NCI-H1694 (cell line): ENCODE results near the gene CDAN1.

Experiments used
- DNase-seq: peaks from one replicate; lab custom pipeline; 2025; lab: John Stamatoyannopoulos, UW

The CDAN1 gene

GRCh38 chr15:42733027-42733426 is 3.9 kb downstream of the CDAN1 start:
- DNase-seq, result no peak

DNA sequence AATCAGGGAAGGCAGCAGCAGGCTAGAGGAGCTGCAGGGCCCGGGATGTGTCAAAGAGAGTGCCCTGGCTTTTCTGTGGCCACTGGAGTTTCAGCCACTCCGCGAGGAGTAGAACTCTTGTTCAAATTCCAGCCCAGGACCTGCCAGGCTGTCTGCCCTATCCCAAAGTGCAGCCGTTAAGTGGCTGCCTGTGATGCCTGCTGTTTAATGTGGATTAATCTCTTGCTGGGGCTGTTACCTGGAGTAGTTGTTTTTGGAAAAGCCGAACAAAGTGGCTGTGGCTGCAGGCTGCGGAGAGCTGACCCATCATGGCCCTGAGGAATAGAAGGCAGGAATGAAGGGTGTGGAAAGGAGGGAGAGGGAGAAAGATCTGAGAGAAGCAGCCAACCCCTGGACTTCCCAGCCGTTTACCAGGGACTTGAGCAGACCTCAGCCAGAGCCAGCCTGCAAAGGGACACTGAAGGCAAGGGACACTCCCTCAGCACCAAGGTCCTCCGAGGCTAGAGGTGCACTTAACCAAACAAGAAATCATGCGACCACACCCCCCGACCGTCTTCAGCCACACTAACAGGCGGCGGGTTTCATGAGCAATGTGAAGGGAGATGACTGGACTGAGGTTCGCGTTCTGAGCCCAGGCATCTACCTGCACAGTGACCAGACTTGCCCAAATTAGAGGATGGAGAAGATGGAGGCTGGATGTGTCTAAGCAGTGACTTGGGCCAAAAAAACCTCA is 4.7 kb downstream of the CDAN1 start:
- DNase-seq, result no peak

- DNase-seq, result no peak
Observed at GRCh38 chr15:42731461-42731860, 5.5 kb downstream of the CDAN1 start.

GRCh38 chr15:42730536-42730935 is 6.4 kb downstream of the CDAN1 start:
- DNase-seq, result no peak

DNA sequence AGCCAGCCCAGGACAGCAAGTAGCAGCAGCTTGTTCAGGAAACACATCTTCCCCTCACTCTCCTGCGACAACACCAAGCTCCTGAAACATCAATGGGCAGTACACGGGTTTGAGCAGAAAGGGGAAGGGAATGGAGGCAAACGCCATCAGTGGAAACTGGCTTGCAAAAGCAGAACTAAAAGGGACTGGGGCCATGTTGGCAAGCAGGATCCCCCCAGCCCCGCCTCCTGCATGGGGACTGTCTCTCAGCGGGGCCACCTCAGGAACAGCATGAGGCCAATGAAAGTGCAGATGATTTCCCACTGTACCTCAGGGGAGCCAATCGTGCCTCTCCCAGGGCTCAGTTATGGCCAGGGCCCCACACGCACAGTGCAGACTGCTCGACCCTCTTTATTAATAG is 6.8 kb downstream of the CDAN1 start:
- no peak for DNase-seq

DNA sequence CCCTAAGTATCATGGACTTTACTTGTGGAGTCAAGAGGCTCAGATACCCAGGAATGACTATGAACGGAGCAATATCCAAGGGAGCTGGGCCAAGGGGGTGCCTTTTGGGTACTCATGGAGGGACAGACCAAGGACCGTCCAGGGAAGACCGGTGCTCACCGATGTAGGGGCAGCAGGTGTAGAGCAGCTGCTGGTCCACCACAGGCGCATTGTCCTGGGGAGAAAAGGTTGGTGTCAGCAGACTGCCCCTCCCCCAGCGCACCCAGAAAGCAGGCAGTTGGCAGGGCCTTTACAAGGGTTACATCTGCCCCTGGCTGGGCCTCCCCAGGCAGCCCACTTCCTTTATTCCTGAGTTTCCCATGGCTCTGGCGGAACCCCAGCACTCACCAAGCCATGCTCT is 7.5 kb downstream of the CDAN1 start:
- DNase-seq, result no peak

DNA sequence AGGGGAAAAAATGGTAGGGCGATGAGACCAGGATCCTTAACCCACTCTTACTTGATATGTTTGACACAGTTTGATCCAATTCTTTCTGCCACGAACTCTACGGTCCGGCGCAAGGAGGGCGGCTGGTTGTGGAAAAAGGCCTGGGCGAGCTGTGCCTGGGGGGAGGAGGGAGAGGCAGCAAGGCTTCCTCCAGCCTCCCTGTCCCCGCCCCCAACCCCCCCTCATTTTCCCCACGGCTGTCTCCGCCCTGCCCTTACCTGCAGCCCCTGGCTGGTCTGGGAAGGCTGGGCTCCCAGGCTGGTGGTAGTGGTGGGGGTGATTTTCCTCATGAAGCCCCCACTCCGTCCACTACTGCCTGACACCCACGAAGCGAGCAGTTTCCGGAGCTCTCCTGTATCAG is 8.0 kb downstream of the CDAN1 start:
- no peak for DNase-seq

- no peak for DNase-seq
Observed at GRCh38 chr15:42728560-42728959, 8.4 kb downstream of the CDAN1 start.

DNA sequence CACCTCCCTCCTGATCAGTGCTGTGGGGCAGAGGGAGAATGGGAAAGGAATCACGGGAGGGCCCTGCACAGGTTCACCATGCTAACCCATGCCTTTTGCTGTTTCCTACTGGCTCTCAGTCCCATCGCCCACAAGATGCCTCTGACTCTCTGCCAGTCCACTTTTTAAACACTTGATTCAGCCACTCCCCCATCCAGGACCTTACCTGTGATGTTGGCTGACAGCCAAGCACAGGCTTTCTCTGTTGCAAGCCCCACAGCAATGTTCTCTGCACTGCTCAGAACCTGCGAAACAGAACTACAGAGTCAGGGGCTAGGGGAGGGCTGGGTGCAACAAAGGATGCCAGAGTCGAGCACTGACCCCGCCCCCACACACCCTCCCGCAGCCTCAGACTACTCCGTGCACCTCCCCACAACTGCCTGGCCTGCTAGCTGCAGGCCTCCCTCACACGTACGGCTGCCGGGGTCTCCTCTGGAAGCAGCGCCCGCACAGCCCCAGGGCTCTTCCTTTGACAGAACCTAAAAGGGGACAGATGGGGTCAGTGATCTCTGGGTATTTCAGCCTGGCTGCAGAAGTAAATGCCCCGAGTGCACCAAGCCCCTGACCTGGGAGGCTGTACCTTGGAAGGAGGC is 9.1 kb downstream of the CDAN1 start:
- no peak for DNase-seq

- no peak for DNase-seq
Observed at GRCh38 chr15:42726114-42726513, 10.8 kb downstream of the CDAN1 start.

- no peak for DNase-seq
Observed at GRCh38 chr15:42725331-42725903, 11.5 kb downstream of the CDAN1 start.

- DNase-seq, result no peak
Observed at GRCh38 chr15:42724276-42724675, 12.7 kb downstream of the CDAN1 start.

- DNase-seq, result no peak
Observed at GRCh38 chr15:42723068-42723467, 13.9 kb downstream of the CDAN1 start.

DNA sequence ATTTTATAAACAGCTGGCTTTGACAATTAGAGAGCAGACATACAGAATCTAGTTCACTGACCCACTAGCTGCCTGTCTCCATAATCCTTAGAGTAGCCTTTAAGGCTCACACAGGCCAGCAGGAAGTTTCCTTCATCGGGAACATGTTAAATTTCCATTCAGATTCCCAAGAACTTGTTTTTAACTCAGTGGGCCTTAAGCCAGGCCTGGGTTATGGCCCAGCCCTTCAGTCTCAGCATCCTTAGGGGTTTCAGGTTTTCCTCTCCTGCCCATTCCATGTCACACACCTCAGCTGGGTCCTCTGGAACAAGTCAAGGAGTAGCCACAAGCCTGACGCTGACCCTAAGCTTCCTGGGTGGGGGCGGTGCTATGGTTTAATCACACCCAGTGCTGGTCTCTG is 15.0 kb downstream of the CDAN1 start:
- no peak for DNase-seq

GRCh38 chr15:42721016-42721415 is 15.9 kb downstream of the CDAN1 start:
- DNase-seq, result no peak

GRCh38 chr15:42720071-42720470 is 16.9 kb downstream of the CDAN1 start:
- DNase-seq, result no peak

DNA sequence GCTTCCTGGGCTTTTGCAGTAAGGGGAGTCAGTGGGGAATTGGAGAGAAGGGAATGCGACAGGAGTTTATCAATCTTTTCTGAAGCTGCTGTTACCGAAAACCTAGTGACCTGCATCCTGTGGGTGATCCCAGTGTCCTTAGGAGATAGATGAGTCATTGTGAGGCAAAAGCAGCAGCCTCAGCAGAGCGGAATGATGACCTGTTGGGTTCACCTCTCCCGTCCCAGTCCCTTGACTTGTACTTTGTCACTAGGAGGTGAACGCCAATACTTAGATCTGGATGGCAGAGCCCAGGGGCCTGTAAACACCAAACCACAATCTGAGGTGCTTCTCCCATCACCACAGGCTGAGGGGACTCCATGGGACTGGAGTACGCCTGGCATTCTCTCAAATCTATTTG is 17.9 kb downstream of the CDAN1 start:
- DNase-seq, result no peak

DNA sequence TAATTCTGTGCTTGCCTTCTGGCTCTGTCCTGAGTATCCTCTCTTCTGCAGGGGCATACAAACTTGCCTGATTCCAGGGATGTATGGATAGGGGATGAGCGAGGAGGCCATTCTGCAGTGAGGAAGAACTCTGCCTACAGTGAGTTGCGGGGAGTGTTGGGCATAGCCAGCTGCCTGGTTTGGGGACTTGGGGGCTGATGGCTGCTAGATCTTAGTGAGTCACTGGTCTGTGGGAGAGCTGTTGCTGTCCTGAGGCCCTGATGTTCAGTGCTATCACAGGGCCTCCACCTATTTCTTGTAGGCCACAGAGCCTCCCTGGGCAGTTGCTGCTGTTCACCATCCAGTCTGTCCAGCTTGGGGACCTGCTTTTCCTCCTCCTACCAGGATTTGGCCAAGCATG is 20.3 kb downstream of the CDAN1 start:
- DNase-seq, result no peak

GRCh38 chr15:42716125-42716524 is 20.8 kb downstream of the CDAN1 start:
- no peak for DNase-seq

DNA sequence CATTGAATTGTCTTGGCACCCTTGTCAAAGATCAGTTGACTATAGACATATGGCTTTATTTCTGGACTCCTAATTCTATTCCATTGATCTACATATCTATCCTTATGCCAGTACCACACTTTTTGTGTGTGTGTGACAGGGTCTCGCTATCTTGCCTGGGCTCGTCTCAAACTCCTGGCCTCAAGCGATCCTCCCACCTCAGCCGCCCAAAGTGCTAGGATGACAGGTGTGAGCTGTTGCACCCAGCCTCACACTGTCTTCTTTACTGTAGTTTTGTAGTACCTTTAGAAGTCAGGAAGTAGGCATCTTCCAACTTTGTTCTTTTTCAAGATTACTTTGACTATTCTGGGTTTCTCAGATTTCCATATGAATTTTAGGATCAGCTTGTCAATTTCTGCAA is 24.3 kb downstream of the CDAN1 start:
- no peak for DNase-seq

GRCh38 chr15:42711746-42712145 is 25.2 kb downstream of the CDAN1 start:
- DNase-seq, result no peak

- no peak for DNase-seq
Observed at GRCh38 chr15:42710662-42711061, 26.3 kb downstream of the CDAN1 start.

DNA sequence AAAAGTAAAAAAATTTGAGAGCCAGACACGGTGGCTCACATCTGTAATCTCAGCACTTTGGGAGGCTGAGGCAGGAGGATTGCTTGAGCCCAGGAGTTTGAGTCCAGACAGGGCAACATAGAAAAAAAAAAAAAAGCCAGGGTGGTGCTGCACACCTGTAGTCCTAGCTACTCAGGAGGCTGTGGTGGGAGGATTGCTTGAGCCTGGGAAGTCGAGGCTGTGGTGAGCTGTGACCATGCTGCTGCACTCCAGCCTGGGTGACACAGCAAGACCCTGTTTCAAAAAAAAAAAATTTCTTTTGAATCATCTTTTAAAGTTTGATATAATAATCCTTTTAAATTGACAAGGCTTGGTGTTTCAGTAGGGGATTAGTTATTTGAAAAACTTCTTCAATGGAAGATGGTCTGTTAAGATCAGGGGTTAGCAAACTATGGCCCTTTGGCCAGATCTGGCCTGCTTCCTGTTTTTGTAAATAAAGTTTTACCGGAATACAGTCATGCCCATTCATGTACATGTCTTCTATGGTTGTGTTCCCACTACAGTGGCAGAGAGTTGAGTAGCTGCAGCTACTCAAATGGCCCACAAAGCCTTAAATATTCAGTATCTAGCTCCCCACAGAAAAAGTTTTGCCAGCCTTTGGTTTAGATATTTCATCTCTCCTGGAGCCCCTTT is 28.9 kb downstream of the CDAN1 start:
- DNase-seq, result no peak
